Neuronal stem cell (in vitro differentiated cells): Measurements from ENCODE around the gene C12orf54. TPM values are rescaled to one million over a fixed set of nuclear protein-coding genes. Genes with fewer than 3 reads are reported as not detected.
"Not testable (repeated sequence)": the region's sequence is repeated elsewhere in the genome, so short reads cannot be mapped to it uniquely, and the experiment has no call there.

ENCODE experiments used
- DNase-seq: peaks from one replicate; pipeline ENCODE4 v3.0.0-alpha.2; 2013; ENCODE audit warnings: low spot score
- H2AFZ ChIP-seq: one replicate; pipeline ENCODE4 v1.6.1; 2013; ENCODE audit warnings: mild to moderate bottlenecking, low read length, inconsistent platforms
- H2AK5ac ChIP-seq: 2 replicates; pipeline ENCODE4 v1.6.1; 2013; ENCODE audit warnings: low read depth, mild to moderate bottlenecking, inconsistent platforms, low read length, moderate library complexity, mixed read lengths
- H2BK120ac ChIP-seq: 2 replicates; pipeline ENCODE4 v1.6.1; 2013; ENCODE audit warnings: low read depth, mild to moderate bottlenecking, inconsistent platforms, low read length, moderate library complexity, mixed read lengths
- H2BK12ac ChIP-seq: one replicate; pipeline ENCODE4 v1.6.1; 2013; ENCODE audit warnings: low read length, inconsistent platforms
- H2BK15ac ChIP-seq: 2 replicates; pipeline ENCODE4 v1.6.1; 2013; ENCODE audit warnings: mild to moderate bottlenecking, low read length, inconsistent platforms, mixed read lengths
- H2BK5ac ChIP-seq: one replicate; pipeline ENCODE4 v1.6.1; 2013; ENCODE audit warnings: inconsistent platforms, mild to moderate bottlenecking, low read length, moderate library complexity
- H3K14ac ChIP-seq: one replicate; pipeline ENCODE4 v1.6.1; 2013; ENCODE audit warnings: low read length, inconsistent platforms
- H3K18ac ChIP-seq: 2 replicates; pipeline ENCODE4 v1.6.1; 2013; ENCODE audit warnings: low read length, inconsistent platforms
- H3K23ac ChIP-seq: 2 replicates; pipeline ENCODE4 v1.6.1; 2013; ENCODE audit warnings: low read depth, mild to moderate bottlenecking, mixed read lengths, low read length, inconsistent platforms; ENCODE audit not compliant: poor library complexity
- H3K27ac ChIP-seq: replicated peaks from 3 replicates; pipeline ENCODE4 v1.5.1; 2013; ENCODE audit warnings: low read length, inconsistent platforms
- H3K27me3 ChIP-seq, 3 experiments: 2 replicates each; pipeline ENCODE4 v1.6.1; 2013; ENCODE audit warnings: low read length in 3 of 3, mild to moderate bottlenecking in 2 of 3, inconsistent platforms in 1 of 3, low read depth in 1 of 3, mixed read lengths in 1 of 3, moderate library complexity in 1 of 3; ENCODE audit not compliant: control insufficient read depth in 3 of 3, insufficient read depth in 3 of 3
- H3K36me3 ChIP-seq, 2 donors: replicated peaks in 1 of 2; 2 replicates each; pipeline ENCODE4 v1.6.1; 2013; ENCODE audit warnings: low read length in 2 of 2; ENCODE audit not compliant: control insufficient read depth in 2 of 2, insufficient read depth in 2 of 2
- H3K4ac ChIP-seq: 2 replicates; pipeline ENCODE4 v1.6.1; 2013; ENCODE audit warnings: inconsistent platforms, mild to moderate bottlenecking, low read length, moderate library complexity
- H3K4me1 ChIP-seq, 2 donors: 1 replicate in 1 of 2; 2 replicates in 1 of 2; pipeline ENCODE4 v1.6.1; 2013; ENCODE audit warnings: low read length in 2 of 2, low read depth in 1 of 2; ENCODE audit not compliant: control insufficient read depth in 2 of 2, insufficient read depth in 1 of 2
- H3K4me2 ChIP-seq: one replicate; pipeline ENCODE4 v1.6.1; 2013; ENCODE audit warnings: mild to moderate bottlenecking, low read length, inconsistent platforms; ENCODE audit not compliant: insufficient read depth, poor library complexity, severe bottlenecking
- H3K4me3 ChIP-seq, 2 donors: 2 replicates each; pipeline ENCODE4 v1.5.1; 2013; ENCODE audit warnings: low read length in 2 of 2, mild to moderate bottlenecking in 2 of 2, inconsistent platforms in 1 of 2, moderate library complexity in 1 of 2
- H3K79me1 ChIP-seq: one replicate; pipeline ENCODE4 v1.6.1; 2013; ENCODE audit warnings: low read depth, mild to moderate bottlenecking, inconsistent platforms, low read length, moderate library complexity
- H3K9ac ChIP-seq: one replicate; pipeline ENCODE4 v1.6.1; 2013; ENCODE audit warnings: mild to moderate bottlenecking, low read depth, low read length, inconsistent platforms; ENCODE audit not compliant: poor library complexity
- H3K9me3 ChIP-seq, 2 donors: replicated peaks in 1 of 2; 2 replicates each; pipeline versions ENCODE3 to v1.6.1; 2013; ENCODE audit warnings: low read length in 2 of 2, mild to moderate bottlenecking in 2 of 2, inconsistent platforms in 1 of 2, low read depth in 1 of 2, mixed read lengths in 1 of 2, moderate library complexity in 1 of 2; ENCODE audit not compliant: control insufficient read depth in 2 of 2, insufficient read depth in 1 of 2
- H4K8ac ChIP-seq: one replicate; pipeline ENCODE4 v1.6.1; 2013; ENCODE audit warnings: low read depth, mild to moderate bottlenecking, inconsistent platforms, low read length, moderate library complexity
- H4K91ac ChIP-seq: one replicate; pipeline ENCODE4 v1.6.1; 2013; ENCODE audit warnings: low read length, low read depth, mild to moderate bottlenecking, inconsistent platforms; ENCODE audit not compliant: poor library complexity
- WGBS, 2 donors: extraction: QIAGEN DNeasy Blood & Tissue Kit; methylation state at CpG; one replicate each; pipeline ENCODE4 v1.1.7; 2013; ENCODE audit warnings: missing lambda C conversion rate in 2 of 2, mixed read lengths in 1 of 2; ENCODE audit not compliant: insufficient read length in 2 of 2, insufficient replicate concordance in 1 of 2; ENCODE audit errors: extremely low coverage in 2 of 2; 5-methylcytosine and 5-hydroxymethylcytosine counted together
- polyA plus RNA-seq, 2 experiments: library from polyadenylated mRNA; stranded (reverse); fragments of 200-250 nt; gene quantifications; one replicate each; pipeline ENCODE4 v1.2.3, GENCODE V29; 2013

Gene C12orf54
- not detected for polyA plus RNA-seq (2013, experiment 1 of 2)
- polyA plus RNA-seq (2013, experiment 2 of 2): not detected

GRCh38 chr12:48482198-48482597 lies at the start of gene C12orf54:
C12orf54 (plus strand) TSS chr12:48482498; CDS start chr12:48483297, 799 bp downstream.
- no peaks in the 10 kb centered on the region for H3K4me1 ChIP-seq
- H2BK12ac ChIP-seq: no peak within 1 kb of the TSS
- H2AFZ ChIP-seq: no peak within 1 kb of the TSS
- H3K9ac ChIP-seq: no peak within 1 kb of the TSS
- no peak within 1 kb of the TSS for H2BK5ac ChIP-seq
- H4K8ac ChIP-seq: no peak within 1 kb of the TSS
- no peak within 1 kb of the TSS for H3K4me2 ChIP-seq
- no peak within 1 kb of the TSS for H4K91ac ChIP-seq
- H2BK15ac ChIP-seq: no peak within 1 kb of the TSS
- H3K9me3 ChIP-seq: peaks cover 0 to 2% of the 10 kb centered on the region in 2 donors
- H3K79me1 ChIP-seq: no peaks in the 10 kb centered on the region
- no peak within 1 kb of the TSS for H3K27ac ChIP-seq
- DNase-seq: no peak
- peaks cover 0 to 17% (median 0%) of the 10 kb centered on the region in 3 experiments for H3K27me3 ChIP-seq
- no peak within 1 kb of the TSS for H3K4me3 ChIP-seq
- H3K18ac ChIP-seq: no peak within 1 kb of the TSS
- no peak within 1 kb of the TSS for H3K14ac ChIP-seq
- H3K4ac ChIP-seq: no peak within 1 kb of the TSS
- no peak within 1 kb of the TSS for H2BK120ac ChIP-seq
- no peak within 1 kb of the TSS for H3K23ac ChIP-seq
- no peak within 1 kb of the TSS for H2AK5ac ChIP-seq
- WGBS, 2 donors: no CpG with 5 or more reads among the region's 2 CpGs
- no peaks in the 10 kb centered on the region for H3K36me3 ChIP-seq

DNA sequence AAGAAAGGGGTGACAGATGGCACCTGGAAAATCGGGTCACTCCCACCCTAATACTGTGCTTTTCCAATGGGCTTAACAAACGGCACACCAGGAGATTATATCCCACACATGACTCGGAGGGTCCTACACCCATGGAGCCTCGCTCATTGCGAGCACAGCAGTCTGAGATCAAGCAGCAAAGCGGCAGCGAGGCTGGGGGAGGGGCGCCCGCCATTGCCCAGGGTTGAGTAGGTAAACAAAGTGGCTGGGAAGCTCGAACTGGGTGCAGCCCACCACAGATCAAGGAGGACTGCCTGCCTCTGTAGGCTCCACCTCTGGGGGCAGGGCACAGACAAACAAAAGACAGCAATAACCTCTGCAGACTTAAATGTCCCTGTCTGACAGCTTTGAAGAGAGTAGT lies 48.3 kb upstream of the C12orf54 start:
- not testable (repeated sequence) for H3K9ac ChIP-seq, H3K4ac ChIP-seq, H3K4me2 ChIP-seq, H2BK120ac ChIP-seq, H3K36me3 ChIP-seq, DNase-seq, H2BK5ac ChIP-seq, H3K18ac ChIP-seq, H3K4me1 ChIP-seq, H4K91ac ChIP-seq, H3K4me3 ChIP-seq, H3K9me3 ChIP-seq, H2BK12ac ChIP-seq, H3K14ac ChIP-seq, H3K27ac ChIP-seq, H4K8ac ChIP-seq, H3K27me3 ChIP-seq, H2AK5ac ChIP-seq, H3K23ac ChIP-seq, H2AFZ ChIP-seq, H2BK15ac ChIP-seq, H3K79me1 ChIP-seq
- no CpG with 5 or more reads among the region's 10 CpGs for WGBS, 2 donors

DNA sequence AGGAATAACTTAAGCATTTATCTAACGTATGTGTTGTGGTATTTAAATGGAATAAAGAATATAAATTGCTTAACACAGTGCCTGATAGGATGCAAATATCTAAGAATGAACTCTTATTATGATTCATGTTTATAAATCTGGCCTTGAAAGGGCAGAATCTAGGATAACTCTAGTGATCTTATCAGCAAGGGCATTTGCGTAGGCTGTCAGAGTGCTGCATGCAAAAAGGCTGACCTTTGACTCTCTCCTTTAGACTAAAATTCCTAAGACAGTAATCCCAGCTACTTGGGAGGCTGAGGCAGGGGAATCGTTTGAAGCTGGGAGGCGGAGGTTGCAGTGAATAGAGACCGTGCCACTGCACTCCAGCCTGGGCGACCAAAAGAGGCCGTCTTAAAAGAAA lies 41.2 kb upstream of the C12orf54 start:
- H3K27ac ChIP-seq: no peak overlapping the region
- no peak overlapping the region for H3K23ac ChIP-seq
- H3K14ac ChIP-seq: no peak overlapping the region

DNA sequence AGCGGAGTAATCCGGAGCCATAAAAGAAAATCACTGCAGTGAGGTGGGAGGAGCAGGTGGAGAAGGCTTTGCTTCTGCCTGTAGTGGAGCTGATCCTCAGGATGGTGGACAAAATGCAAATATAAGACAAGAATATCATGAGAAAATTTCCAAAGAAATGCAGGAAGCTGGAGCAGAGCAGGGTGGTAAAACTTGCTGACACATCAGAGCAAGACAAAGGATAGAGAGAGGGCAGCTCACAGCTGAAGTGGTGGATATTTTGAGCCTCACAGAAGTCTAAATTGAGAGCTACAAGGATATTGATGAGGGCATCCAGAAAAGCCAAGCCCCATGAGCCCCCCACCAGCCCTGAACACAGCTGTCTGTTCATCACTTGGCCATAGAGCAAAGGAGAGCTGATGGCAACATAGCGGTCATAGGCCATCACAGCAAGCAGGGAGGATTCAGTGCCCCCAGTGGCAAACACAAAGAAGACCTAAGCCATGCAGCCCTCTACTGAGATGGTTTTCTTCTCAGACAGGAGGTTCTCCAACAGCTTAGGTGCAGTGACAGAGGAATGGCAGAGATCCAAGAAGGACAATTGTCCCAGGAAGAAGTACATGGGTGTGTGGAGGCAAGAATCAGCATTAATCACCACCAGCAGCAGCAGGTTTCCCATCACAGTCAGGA lies 40.0 kb upstream of the C12orf54 start:
- no CpG with 5 or more reads among the region's 3 CpGs for WGBS, 2 donors
- H3K14ac ChIP-seq: peak overlapping the region; percentile 25
- H3K4ac ChIP-seq: no peak overlapping the region
- H2BK12ac ChIP-seq: no peak overlapping the region
- H3K4me2 ChIP-seq: no peak overlapping the region
- H3K18ac ChIP-seq: peak overlapping the region; percentile 32
- H2AFZ ChIP-seq: peak overlapping the region; percentile 76
- H2BK5ac ChIP-seq: no peak overlapping the region
- peaks cover 0 to 6% of the 10 kb centered on the region in 2 donors for H3K9me3 ChIP-seq
- no peak overlapping the region for H3K9ac ChIP-seq
- no peak overlapping the region for H3K23ac ChIP-seq
- H4K91ac ChIP-seq: no peak overlapping the region
- no peak for DNase-seq
- H3K4me3 ChIP-seq: no peak overlapping the region
- H3K27me3 ChIP-seq: no peaks in the 10 kb centered on the region
- H3K36me3 ChIP-seq: no peaks in the 10 kb centered on the region
- H3K27ac ChIP-seq: no peak overlapping the region
- peaks cover 18 to 30% of the 10 kb centered on the region in 2 donors for H3K4me1 ChIP-seq
- H2BK120ac ChIP-seq: no peak overlapping the region
- no peak overlapping the region for H4K8ac ChIP-seq
- no peak overlapping the region for H2AK5ac ChIP-seq
- no peaks in the 10 kb centered on the region for H3K79me1 ChIP-seq
- H2BK15ac ChIP-seq: no peak overlapping the region

More for the DNA sequence above, 41.2 kb upstream of the C12orf54 start:
- no peak overlapping the region for H2BK5ac ChIP-seq
- H2BK15ac ChIP-seq: no peak overlapping the region
- DNase-seq: peak; percentile 40
- H3K79me1 ChIP-seq: no peaks in the 10 kb centered on the region
- H4K8ac ChIP-seq: no peak overlapping the region
- no peak overlapping the region for H3K18ac ChIP-seq
- H4K91ac ChIP-seq: no peak overlapping the region
- H3K9me3 ChIP-seq: peaks cover 0 to 6% of the 10 kb centered on the region in 2 donors
- H3K4me2 ChIP-seq: no peak overlapping the region
- no CpG with 5 or more reads among the region's 7 CpGs for WGBS, 2 donors
- no peak overlapping the region for H2AK5ac ChIP-seq
- no peaks in the 10 kb centered on the region for H3K36me3 ChIP-seq
- no peaks in the 10 kb centered on the region for H3K27me3 ChIP-seq
- no peak overlapping the region for H3K4ac ChIP-seq
- H2BK120ac ChIP-seq: no peak overlapping the region
- H2BK12ac ChIP-seq: no peak overlapping the region
- H3K4me3 ChIP-seq: no peak overlapping the region
- peak overlapping the region; percentile 6 for H2AFZ ChIP-seq
- no peak overlapping the region for H3K9ac ChIP-seq
- H3K4me1 ChIP-seq: peaks cover 17 to 30% of the 10 kb centered on the region in 2 donors
